Osteocyte (in vitro differentiated cells): Measurements from ENCODE around the gene APH1A. TPM values are rescaled to one million over a fixed set of nuclear protein-coding genes. Genes with fewer than 3 reads are reported as not detected.

Source experiments
- DNase-seq: peaks from one replicate; pipeline ENCODE4 v3.0.0; 2021; ENCODE audit warnings: mixed read lengths; ENCODE audit not compliant: unreplicated experiment; ENCODE audit errors: extremely low spot score
- H3K27ac Mint-ChIP-seq: one replicate; pipeline ENCODE4 v1.8.0; 2021; ENCODE audit warnings: mild to moderate bottlenecking, mixed read lengths; ENCODE audit not compliant: unreplicated experiment
- H3K27me3 Mint-ChIP-seq: one replicate; pipeline ENCODE4 v1.8.0; 2021; ENCODE audit warnings: mixed read lengths; ENCODE audit not compliant: unreplicated experiment
- H3K36me3 Mint-ChIP-seq: one replicate; pipeline ENCODE4 v1.8.0; 2021; ENCODE audit warnings: mixed read lengths; ENCODE audit not compliant: unreplicated experiment
- H3K4me1 Mint-ChIP-seq: one replicate; pipeline ENCODE4 v1.8.0; 2021; ENCODE audit warnings: mixed read lengths; ENCODE audit not compliant: unreplicated experiment
- H3K4me3 Mint-ChIP-seq: one replicate; pipeline ENCODE4 v1.8.0; 2021; ENCODE audit warnings: mild to moderate bottlenecking, moderate library complexity, mixed read lengths; ENCODE audit not compliant: unreplicated experiment
- H3K9me3 Mint-ChIP-seq: one replicate; pipeline ENCODE4 v1.8.0; 2021; ENCODE audit warnings: mixed read lengths; ENCODE audit not compliant: unreplicated experiment
- total RNA-seq: library from RNA; stranded (reverse); gene quantifications from 2 replicates; pipeline ENCODE4 v1.2.1, GENCODE V29; 2021
- TF ChIP-seq, protein P1 (sequence below): fragments of 200-600 bp; sonication (generic); IDR thresholded peaks from 2 replicates; pipeline ENCODE4 v1.5.0; 2021; ENCODE audit warnings: antibody characterized with exemption, mild to moderate bottlenecking, moderate library complexity

APH1A gene
- total RNA-seq, 1 donor from 2014 or later, result 138 TPM

DNA sequence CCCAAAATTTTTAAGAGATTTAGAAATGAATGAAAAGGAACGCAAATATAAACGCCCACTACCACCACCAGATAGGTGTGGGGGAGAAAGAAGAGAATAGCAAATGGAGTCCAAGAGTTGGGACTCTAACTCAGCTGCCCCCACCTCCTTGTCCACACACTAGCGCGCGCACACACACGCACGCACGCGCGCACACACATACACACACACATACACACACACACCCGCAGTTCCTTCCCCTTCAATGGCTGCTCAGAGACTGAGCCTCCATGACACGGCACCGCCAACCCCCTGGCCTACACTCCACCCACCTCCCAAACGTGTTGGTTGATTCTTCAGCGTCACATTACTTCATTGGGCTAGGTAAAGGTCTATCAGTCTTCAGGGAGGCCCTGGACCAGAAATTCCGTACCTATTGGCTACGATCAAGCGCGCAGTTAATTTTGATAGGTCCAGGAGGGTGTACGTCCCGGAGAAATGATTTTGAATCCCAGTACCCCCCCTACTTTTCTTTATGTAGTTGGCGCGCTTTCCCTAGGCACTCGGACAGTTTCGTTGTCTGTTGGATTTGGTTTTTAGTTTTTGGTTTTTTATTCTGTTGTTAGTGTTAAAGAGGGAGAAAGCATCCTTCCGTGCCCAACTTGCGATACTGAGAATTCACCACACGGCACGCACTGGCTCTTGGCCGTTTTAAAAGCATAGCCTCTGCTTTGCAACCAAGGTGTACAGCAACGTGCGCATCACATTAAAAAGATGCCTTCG is 32.8 kb downstream of the APH1A start, which contains the start of gene ANP32E:
Gene ANP32E, minus strand, starts transcription at position 261 of the 762 bp plus-strand sequence. CDS start 326 bp downstream, outside the sequence.
- Mint-ChIP-seq H3K27ac (no peak within 1 kb of the TSS), H3K27me3 (no peaks in the 10 kb centered on the region), H3K4me3 (no peak within 1 kb of the TSS), H3K4me1 (peaks cover 19% of the 10 kb centered on the region), H3K9me3 (no peaks in the 10 kb centered on the region), H3K36me3 (no peaks in the 10 kb centered on the region)
- peak; percentile 97 for DNase-seq
- TF ChIP-seq, protein P1, sequence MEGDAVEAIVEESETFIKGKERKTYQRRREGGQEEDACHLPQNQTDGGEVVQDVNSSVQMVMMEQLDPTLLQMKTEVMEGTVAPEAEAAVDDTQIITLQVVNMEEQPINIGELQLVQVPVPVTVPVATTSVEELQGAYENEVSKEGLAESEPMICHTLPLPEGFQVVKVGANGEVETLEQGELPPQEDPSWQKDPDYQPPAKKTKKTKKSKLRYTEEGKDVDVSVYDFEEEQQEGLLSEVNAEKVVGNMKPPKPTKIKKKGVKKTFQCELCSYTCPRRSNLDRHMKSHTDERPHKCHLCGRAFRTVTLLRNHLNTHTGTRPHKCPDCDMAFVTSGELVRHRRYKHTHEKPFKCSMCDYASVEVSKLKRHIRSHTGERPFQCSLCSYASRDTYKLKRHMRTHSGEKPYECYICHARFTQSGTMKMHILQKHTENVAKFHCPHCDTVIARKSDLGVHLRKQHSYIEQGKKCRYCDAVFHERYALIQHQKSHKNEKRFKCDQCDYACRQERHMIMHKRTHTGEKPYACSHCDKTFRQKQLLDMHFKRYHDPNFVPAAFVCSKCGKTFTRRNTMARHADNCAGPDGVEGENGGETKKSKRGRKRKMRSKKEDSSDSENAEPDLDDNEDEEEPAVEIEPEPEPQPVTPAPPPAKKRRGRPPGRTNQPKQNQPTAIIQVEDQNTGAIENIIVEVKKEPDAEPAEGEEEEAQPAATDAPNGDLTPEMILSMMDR, result peak; percentile 16

DNA sequence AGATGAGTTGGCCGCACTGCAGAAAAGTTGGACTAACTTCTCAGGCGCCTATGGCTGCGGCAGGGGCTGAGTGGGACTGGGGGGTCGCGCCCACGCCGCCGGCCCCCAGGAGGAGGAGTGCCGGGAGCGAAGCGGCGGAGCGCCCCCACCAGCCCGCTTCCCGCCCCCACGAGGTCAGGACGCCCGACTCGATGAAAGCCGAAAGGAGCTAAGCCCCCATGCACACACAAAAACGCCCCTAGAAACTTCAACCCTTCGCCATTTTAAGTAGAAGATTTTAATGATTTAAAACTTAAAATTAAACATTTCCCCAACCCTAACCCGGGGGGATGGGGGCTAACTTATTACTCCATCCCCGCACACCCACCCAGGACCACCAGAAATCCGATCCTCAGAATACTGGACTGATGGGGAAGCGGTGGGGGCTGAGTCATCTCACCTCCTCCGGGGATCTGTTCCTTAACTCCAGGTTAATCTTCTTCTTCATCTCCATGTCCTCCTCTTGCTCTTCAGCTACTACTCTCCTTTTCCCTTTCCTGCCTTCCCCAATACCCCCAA is 33.4 kb downstream of the APH1A start:
- H3K4me1 Mint-ChIP-seq, result peaks cover 19% of the 10 kb centered on the region
- no peaks in the 10 kb centered on the region for H3K27me3 Mint-ChIP-seq
- TF ChIP-seq, protein P1, result no peak
- no peak for DNase-seq
- no peaks in the 10 kb centered on the region for H3K9me3 Mint-ChIP-seq
- H3K4me3 Mint-ChIP-seq, result no peak overlapping the region
- no peak overlapping the region for H3K27ac Mint-ChIP-seq
- H3K36me3 Mint-ChIP-seq, result no peaks in the 10 kb centered on the region

DNA sequence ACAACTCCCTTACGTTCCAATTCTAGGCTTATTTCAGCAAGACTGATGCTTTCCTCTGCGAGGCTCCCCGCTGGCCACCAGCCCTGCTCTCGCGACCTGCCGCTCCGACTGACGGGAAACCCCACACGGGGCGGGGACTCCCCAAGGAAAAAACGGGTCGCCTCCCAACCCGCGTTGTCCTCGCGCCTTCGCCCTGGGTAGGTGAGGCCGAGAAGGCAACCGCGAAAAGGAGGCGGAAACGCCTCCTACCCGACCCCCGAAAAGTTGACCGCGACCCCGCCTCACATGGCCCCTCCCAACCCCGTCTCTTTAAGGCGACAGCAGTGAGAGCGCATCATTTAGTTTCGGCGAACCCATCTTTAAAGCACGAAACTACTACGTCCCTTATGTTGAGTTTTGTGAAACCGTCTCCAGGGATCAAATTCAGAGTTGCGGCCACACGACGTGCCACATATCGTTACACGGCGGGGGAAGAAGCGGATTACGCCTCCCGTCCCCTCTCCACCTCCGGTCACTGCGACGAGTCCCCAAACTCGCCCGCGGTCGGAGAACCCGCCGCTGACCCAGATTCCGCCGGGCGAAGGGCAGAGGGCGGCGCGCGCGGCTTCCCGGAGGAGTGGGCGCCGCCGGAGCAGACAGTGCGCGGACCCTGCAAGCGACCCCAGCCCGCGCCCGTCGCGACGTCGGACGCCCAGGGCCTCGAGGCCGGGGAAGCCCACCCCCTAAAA is 34.1 kb downstream of the APH1A start:
- no peak overlapping the region for H3K4me3 Mint-ChIP-seq

DNA sequence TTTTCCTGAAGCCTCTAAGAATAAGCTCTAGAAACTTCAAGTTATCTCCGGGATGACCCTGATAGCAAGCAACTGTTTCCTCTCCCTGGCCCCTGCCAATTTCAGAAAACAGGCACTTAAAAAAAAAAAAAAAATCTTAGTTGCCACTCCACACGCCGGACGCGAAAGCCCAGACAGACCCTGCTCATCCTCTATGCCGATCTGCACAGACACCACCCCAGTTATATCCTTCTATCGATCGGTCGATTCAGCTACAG is 34.6 kb downstream of the APH1A start:
- Mint-ChIP-seq H3K4me3 (no peak overlapping the region), H3K36me3 (peaks cover 2% of the 10 kb centered on the region), H3K27ac (no peak overlapping the region), H3K4me1 (peaks cover 19% of the 10 kb centered on the region), H3K27me3 (no peaks in the 10 kb centered on the region), H3K9me3 (no peaks in the 10 kb centered on the region)
- DNase-seq, result no peak
- TF ChIP-seq, protein P1, result no peak

More for the DNA sequence above, 34.1 kb downstream of the APH1A start:
- TF ChIP-seq, protein P1, result no peak
- peak; percentile 91 for DNase-seq
- H3K27ac Mint-ChIP-seq, result no peak overlapping the region
- H3K9me3 Mint-ChIP-seq, result no peaks in the 10 kb centered on the region
- H3K4me1 Mint-ChIP-seq, result peaks cover 19% of the 10 kb centered on the region
- H3K27me3 Mint-ChIP-seq, result no peaks in the 10 kb centered on the region
- peaks cover 2% of the 10 kb centered on the region for H3K36me3 Mint-ChIP-seq
